Measurements from ENCODE around the gene CCL18. TPM values are rescaled to one million over a fixed set of nuclear protein-coding genes. Genes with fewer than 3 reads are reported as not detected.

The CCL18 gene
- total and polyA plus RNA-seq, 2 of the 8 experiments (the other 6 are each of a cell fraction or from before 2014, with no cell fraction given), result not detected

DNA sequence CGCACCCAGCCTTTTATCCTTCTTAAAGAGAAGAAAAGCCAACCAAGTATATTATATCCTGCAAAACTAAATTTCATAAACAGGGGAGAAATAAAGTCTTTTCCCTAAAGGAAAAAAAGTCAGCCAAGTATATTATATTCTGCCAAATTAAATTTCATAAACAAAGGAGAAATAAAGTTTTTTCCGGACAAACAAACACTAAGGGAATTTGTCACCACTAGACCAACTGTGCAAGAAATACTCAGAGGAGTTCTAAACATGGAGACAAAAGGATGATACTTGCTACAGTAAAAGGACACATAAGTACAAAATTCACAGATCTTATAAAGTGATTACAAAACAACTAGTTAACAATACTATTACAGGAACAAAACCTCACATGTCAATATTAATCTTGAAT lies 14.4 kb upstream of the CCL18 start:
- no peak overlapping the region for H2AFZ ChIP-seq (ENCODE audit: low read length)
- no peak for FAIRE-seq
- POLR2A ChIA-PET (ENCODE audit: partially characterized antibody), result no interaction called here
- no peak for TF ChIP-seq TAF7 (optimal IDR thresholded peaks at IDR 0.05; ENCODE audit: borderline replicate concordance, low read depth, low read length)
- no peak for TF ChIP-seq KDM1A (IDR thresholded peaks at IDR 0.05; ENCODE audit: borderline replicate concordance, low read length)

More for the DNA sequence above, 14.4 kb upstream of the CCL18 start:
- no peak overlapping the region for H2BK5ac ChIP-seq (ENCODE audit: low read depth, low read length)
- no peak overlapping the region for H4K5ac ChIP-seq (ENCODE audit: insufficient read length, low read depth, low read length)
- no peak overlapping the region for H3K23ac ChIP-seq (ENCODE audit: insufficient read length)
- no peak overlapping the region for H3K56ac ChIP-seq (replicated peaks; ENCODE audit: insufficient read length, low read depth, low read length)
- H3K14ac ChIP-seq (ENCODE audit: insufficient read length), result no peak overlapping the region
- H2BK20ac ChIP-seq (ENCODE audit: low read length), result no peak overlapping the region
- DNase-seq (ENCODE audit: low read depth in 1 of 2, low spot score in 2 of 2), result no peak
- no peak overlapping the region for H3K4me2 ChIP-seq (ENCODE audit: insufficient read depth in 1 of 2, low read depth in 2 of 2, low read length in 2 of 2)
- no peak overlapping the region for H4K8ac ChIP-seq (ENCODE audit: extremely low read depth, insufficient read depth, low read length)
- 97% methylated on average over 2 of the region's 2 CpGs; no CpG with 5 or more reads in 1 of the 2 experiments for WGBS, 2 experiments (ENCODE audit: extremely low coverage in 1 of 2, insufficient coverage in 1 of 2, insufficient read length in 1 of 2, insufficient replicate concordance in 2 of 2, low coverage in 1 of 2, low lambda C conversion rate in 2 of 2, missing lambda C conversion rate in 1 of 2)
- no peak overlapping the region for H3K27ac ChIP-seq (ENCODE audit: low read depth, low read length)
- no peaks in the 10 kb centered on the region for H3K4me1 ChIP-seq (replicated peaks in 1 of 4; ENCODE audit: control insufficient read depth in 3 of 4, insufficient read depth in 4 of 4, low read length in 3 of 4)
- H4K20me1 ChIP-seq (replicated peaks in 1 of 2; ENCODE audit: control insufficient read depth in 1 of 2, insufficient read depth in 2 of 2, low read length in 2 of 2), result no peaks in the 10 kb centered on the region
- H3K9me3 ChIP-seq (ENCODE audit: insufficient read depth in 2 of 2, low read depth in 1 of 2, low read length in 1 of 2), result no peaks in the 10 kb centered on the region; a peak in 1 of 4 replicates
- no peak overlapping the region for H3K4me3 ChIP-seq (ENCODE audit: extremely low read depth in 1 of 4, insufficient read depth in 2 of 4, low read depth in 3 of 4, low read length in 4 of 4)
- H3K79me2 ChIP-seq (ENCODE audit: control insufficient read depth in 1 of 2, insufficient read depth in 2 of 2, low read length in 2 of 2), result no peaks in the 10 kb centered on the region
- H2BK15ac ChIP-seq (ENCODE audit: low read length), result no peak overlapping the region
- no peak overlapping the region for H2BK120ac ChIP-seq (replicated peaks; ENCODE audit: low read depth, low read length)
- no peaks in the 10 kb centered on the region for H3K36me3 ChIP-seq (ENCODE audit: control insufficient read depth in 2 of 4, insufficient read depth in 4 of 4, low read length in 3 of 4)
- H3K27me3 ChIP-seq (replicated peaks in 1 of 4; ENCODE audit: control insufficient read depth in 3 of 4, extremely low read depth in 1 of 4, insufficient read depth in 3 of 4, low read length in 3 of 4), result no peaks in the 10 kb centered on the region
- H3K9ac ChIP-seq (replicated peaks in 1 of 4; ENCODE audit: extremely low read depth in 1 of 4, low read depth in 3 of 4, low read length in 3 of 4), result no peak overlapping the region
- CTCF ChIA-PET (ENCODE audit: partially characterized antibody), result no interaction called here
- H3K18ac ChIP-seq (ENCODE audit: extremely low read depth, low read length), result no peak overlapping the region
- H3K4ac ChIP-seq (replicated peaks; ENCODE audit: insufficient read length, low read depth, low read length), result no peak overlapping the region
- H2AK5ac ChIP-seq (ENCODE audit: low read depth, low read length), result no peak overlapping the region
- H2BK12ac ChIP-seq (ENCODE audit: low read depth, low read length), result no peak overlapping the region
- no peak overlapping the region for H4K91ac ChIP-seq (replicated peaks; ENCODE audit: insufficient read length, low read length)
- H3K79me1 ChIP-seq (ENCODE audit: low read depth, low read length), result no peaks in the 10 kb centered on the region
- H3K23me2 ChIP-seq (ENCODE audit: low read depth, low read length), result no peaks in the 10 kb centered on the region

Data from H1 (cell line).